ENCODE data around the gene ERAL1.
"Not testable (repeated sequence)": the region's sequence is repeated elsewhere in the genome, so short reads cannot be mapped to it uniquely, and the experiment has no call there.

The ERAL1 gene

GRCh38 chr17:28901866-28902818, 47.3 kb downstream of the ERAL1 start:
- no peak for DNase-seq

- peak; percentile 90 for DNase-seq
Measured at GRCh38 chr17:28902819-28903545, 48.2 kb downstream of the ERAL1 start, which contains the start of gene DHRS13. Gene DHRS13 (minus strand): TSS chr17:28903079. CDS start chr17:28902944, 135 bp downstream.

GRCh38 chr17:28903546-28903841, 48.7 kb downstream of the ERAL1 start:
- DNase-seq = not testable (repeated sequence)

GRCh38 chr17:28904800-28905199, 50.0 kb downstream of the ERAL1 start:
- DNase-seq = no peak

- DNase-seq = no peak
Measured at GRCh38 chr17:28906276-28906675, 51.5 kb downstream of the ERAL1 start.

- DNase-seq = no peak
Measured at GRCh38 chr17:28906706-28907438, 52.1 kb downstream of the ERAL1 start.

GRCh38 chr17:28907709-28908475, 53.1 kb downstream of the ERAL1 start:
- DNase-seq = no peak

GRCh38 chr17:28908640-28909167, 53.9 kb downstream of the ERAL1 start:
- DNase-seq = peak; percentile 65

- DNase-seq = no peak
Measured at GRCh38 chr17:28910534-28910933, 55.7 kb downstream of the ERAL1 start.
